Endothelial cell of umbilical vein (primary cell): ENCODE results near the gene CLASRP.

Source experiments
- CTCF ChIP-seq, 2 donors: IDR thresholded peaks; 1 replicate in 1 of 2; 2 replicates in 1 of 2; pipeline ENCODE4 v1.5.1; 2011; ENCODE audit warnings: low read length in 2 of 2, mild to moderate bottlenecking in 2 of 2, moderate library complexity in 2 of 2, control low read depth in 1 of 2, inconsistent platforms in 1 of 2, low read depth in 1 of 2; ENCODE audit not compliant: insufficient read depth in 1 of 2; ENCODE audit errors: extremely low read depth in 1 of 2
- EZH2 ChIP-seq: IDR thresholded peaks from 2 replicates; pipeline ENCODE4 v1.6.1; 2012; ENCODE audit warnings: borderline replicate concordance, low read depth, mild to moderate bottlenecking, moderate library complexity, low read length, inconsistent platforms; ENCODE audit not compliant: severe bottlenecking
- FOS ChIP-seq: IDR thresholded peaks from 2 replicates; pipeline ENCODE4 v1.6.1; 2011; ENCODE audit warnings: mild to moderate bottlenecking, low read length, moderate library complexity, borderline replicate concordance; ENCODE audit not compliant: insufficient read depth
- GATA2 ChIP-seq: IDR thresholded peaks from 2 replicates; pipeline ENCODE4 v1.7.0; 2011; ENCODE audit warnings: low read depth, mild to moderate bottlenecking, moderate library complexity, mixed read lengths, low read length; ENCODE audit not compliant: insufficient read length, insufficient read depth
- JUN ChIP-seq: IDR thresholded peaks from 2 replicates; pipeline ENCODE4 v1.6.1; 2011; ENCODE audit warnings: borderline replicate concordance, low read depth; ENCODE audit not compliant: insufficient read length, insufficient read depth
- MAX ChIP-seq: IDR thresholded peaks from 2 replicates; pipeline ENCODE4 v1.6.1; 2011; ENCODE audit not compliant: insufficient read depth, insufficient read length
- MYC ChIP-seq: IDR thresholded peaks from one replicate; pipeline ENCODE4 v1.6.1; 2011; ENCODE audit warnings: mild to moderate bottlenecking, low read depth, low read length
- POLR2A ChIP-seq: IDR thresholded peaks from 2 replicates; pipeline ENCODE4 v1.6.1; 2012; ENCODE audit warnings: low read depth, mild to moderate bottlenecking, control low read depth, low read length
- POLR2AphosphoS5 ChIP-seq: IDR thresholded peaks from 2 replicates; pipeline ENCODE4 v1.6.1; 2012; ENCODE audit warnings: low read depth, mild to moderate bottlenecking, control low read depth, low read length, moderate library complexity; ENCODE audit not compliant: insufficient read depth

- TF ChIP-seq POLR2A (no peak), CTCF (IDR thresholded peaks at IDR 0.05; ENCODE audit: extremely low read depth in 1 of 2, insufficient read depth in 1 of 2, low read depth in 1 of 2, low read length in 2 of 2) (no peak), EZH2 (no peak), MYC (no peak), GATA2 (no peak), POLR2AphosphoS5 (no peak), MAX (no peak), JUN (no peak), FOS (no peak)
These were observed 23.1 kb downstream of the CLASRP start for GRCh38 chr19:45061965-45062364.
